Panc1 (cell line): ENCODE measurements around the gene ADAMTS7.

Source experiments
- CTCF ChIP-seq: fragments of 450-650 bp; IDR thresholded peaks from 2 replicates; pipeline ENCODE4 v1.5.1; 2017; ENCODE audit warnings: mild to moderate bottlenecking
- POLR2AphosphoS5 ChIP-seq: IDR thresholded peaks from 2 replicates; pipeline ENCODE4 v1.6.1; 2012; ENCODE audit warnings: mild to moderate bottlenecking, low read depth, low read length, moderate library complexity

- TF ChIP-seq CTCF (no peak), POLR2AphosphoS5 (no peak)
Observed at GRCh38 chr15:78842519-78842918, 31.3 kb upstream of the ADAMTS7 start.
